B cell (primary cell): ENCODE measurements around the gene HMCN1. TPM values are rescaled to one million over a fixed set of nuclear protein-coding genes. Genes with fewer than 3 reads are reported as not detected.

Source experiments
- ATAC-seq: fragments of 200-7000 bp; cut with Tn5 transposase; one replicate; pipeline ENCODE4 v1.10.0; 2021; ENCODE audit warnings: low read depth, mild to moderate bottlenecking, moderate number of reproducible peaks, moderate library complexity
- CTCF ChIA-PET: fragments of 350-600 bp; sonication (Branson Sonifier 250); formaldehyde crosslinking; loops from one replicate; lab custom pipeline; 2021; ENCODE audit warnings: antibody characterized with exemption, inconsistent platforms; lab: Charles Lee
- POLR2A ChIA-PET: fragments of 350-600 bp; sonication (Branson Sonifier 250); formaldehyde crosslinking; loops from one replicate; lab custom pipeline; 2021; ENCODE audit warnings: antibody characterized with exemption; lab: Charles Lee
- DNase-seq: peaks from one replicate; pipeline ENCODE4 v3.0.0; 2013
- H2AFZ ChIP-seq: 2 replicates; pipeline ENCODE4 v1.6.1; 2012; ENCODE audit warnings: mild to moderate bottlenecking, low read depth, low read length; ENCODE audit not compliant: insufficient read depth, poor library complexity, severe bottlenecking
- H3K27ac ChIP-seq, 2 donors: 1 replicate in 1 of 2; 2 replicates in 1 of 2; pipeline ENCODE4 v1.5.1; 2012 to 2013; ENCODE audit warnings: low read length in 2 of 2, mild to moderate bottlenecking in 2 of 2, moderate library complexity in 1 of 2
- H3K27me3 ChIP-seq, 4 experiments: fragments of 200-600 bp in 1 of 4; sonication (generic) in 1 of 4; replicated peaks in 1 of 4; 1 replicate in 2 of 4; 2 replicates in 2 of 4; pipeline versions ENCODE4 v1.6.1 to v1.7.0; 2013 to 2016; ENCODE audit warnings: low read length in 3 of 4, mild to moderate bottlenecking in 2 of 4, mixed read lengths in 1 of 4, moderate library complexity in 1 of 4; ENCODE audit not compliant: insufficient read depth in 4 of 4, control insufficient read depth in 3 of 4; ENCODE audit errors: control extremely low read depth in 1 of 4
- H3K36me3 ChIP-seq, 2 experiments: replicated peaks in 1 of 2; 1 replicate in 1 of 2; 2 replicates in 1 of 2; pipeline versions ENCODE4 v1.6.1 to v1.7.1; 2013; ENCODE audit warnings: low read length in 1 of 2; ENCODE audit not compliant: insufficient read depth in 2 of 2, control insufficient read depth in 1 of 2; ENCODE audit errors: control extremely low read depth in 1 of 2, extremely low read depth in 1 of 2
- H3K4me1 ChIP-seq, 2 donors: fragments of 200-600 bp in 1 of 2; sonication (generic) in 1 of 2; 1 replicate in 1 of 2; 2 replicates in 1 of 2; pipeline versions ENCODE4 v1.5.1 to v1.6.1; 2013 to 2017; ENCODE audit warnings: low read length in 2 of 2; ENCODE audit not compliant: control insufficient read depth in 2 of 2, insufficient read depth in 2 of 2
- H3K4me2 ChIP-seq: replicated peaks from 2 replicates; pipeline ENCODE3; 2012; ENCODE audit warnings: mild to moderate bottlenecking, low read depth, low read length; ENCODE audit not compliant: poor library complexity, severe bottlenecking
- H3K4me3 ChIP-seq, 5 experiments: fragments of 200-600 bp in 1 of 5; sonication (generic) in 1 of 5; 1 replicate in 3 of 5; 2 replicates in 2 of 5; pipeline versions ENCODE4 v1.5.1 to v1.7.0; 2011 to 2016; ENCODE audit warnings: low read length in 4 of 5, mild to moderate bottlenecking in 4 of 5, low read depth in 2 of 5, control low read depth in 1 of 5, moderate library complexity in 1 of 5; ENCODE audit not compliant: insufficient read depth in 1 of 5; ENCODE audit errors: control extremely low read depth in 1 of 5, extremely low read depth in 1 of 5
- H3K79me2 ChIP-seq: fragments of 200-600 bp; sonication (generic); one replicate; pipeline ENCODE4 v1.6.0; 2016; ENCODE audit warnings: low read length; ENCODE audit not compliant: control insufficient read depth, insufficient read depth
- H3K9ac ChIP-seq: fragments of 200-600 bp; sonication (generic); 2 replicates; pipeline ENCODE4 v1.6.1; 2017; ENCODE audit warnings: mild to moderate bottlenecking, low read length, moderate library complexity
- H3K9me3 ChIP-seq, 3 donors: one replicate each; pipeline versions ENCODE4 v1.6.1 to v1.7.1; 2013; ENCODE audit warnings: low read length in 2 of 3; ENCODE audit not compliant: control insufficient read depth in 2 of 3, insufficient read depth in 1 of 3; ENCODE audit errors: control extremely low read depth in 1 of 3
- H4K20me1 ChIP-seq: 2 replicates; pipeline ENCODE4 v1.6.0; 2012; ENCODE audit warnings: mild to moderate bottlenecking, low read length; ENCODE audit not compliant: insufficient read depth, control insufficient read depth, poor library complexity, severe bottlenecking
- H3K27ac Mint-ChIP-seq: one replicate; pipeline ENCODE4 v1.8.0; 2021; ENCODE audit warnings: mixed read lengths
- H3K27me3 Mint-ChIP-seq: one replicate; pipeline ENCODE4 v1.8.0; 2021; ENCODE audit warnings: mixed read lengths
- H3K4me1 Mint-ChIP-seq: one replicate; pipeline ENCODE4 v1.8.0; 2021; ENCODE audit warnings: mixed read lengths
- H3K4me3 Mint-ChIP-seq: one replicate; pipeline ENCODE4 v1.8.0; 2021; ENCODE audit warnings: mixed read lengths
- H3K9me3 Mint-ChIP-seq: one replicate; pipeline ENCODE4 v1.8.0; 2022; ENCODE audit warnings: mixed read lengths; ENCODE audit not compliant: insufficient read depth
- CTCF ChIP-seq: fragments of 200-600 bp; IDR thresholded peaks from one replicate; pipeline ENCODE4 v1.8.0; 2022; ENCODE audit warnings: antibody characterized with exemption, mild to moderate bottlenecking
- EZH2 ChIP-seq: IDR thresholded peaks from 2 replicates; pipeline ENCODE4 v1.6.1; 2012; ENCODE audit warnings: borderline replicate concordance, low read depth, mild to moderate bottlenecking, moderate library complexity, low read length; ENCODE audit not compliant: insufficient read depth, poor library complexity, severe bottlenecking
- WGBS: methylation state at CpG from one replicate; pipeline ENCODE4 v1.1.5; 2013; ENCODE audit warnings: missing lambda C conversion rate; ENCODE audit not compliant: insufficient coverage; 5-methylcytosine and 5-hydroxymethylcytosine counted together
- intact Hi-C: fragments of 100-400 bp; cut with micrococcal nuclease; formaldehyde crosslinking; loops from one replicate; pipeline ENCODE4 v1.10.0; 2022
- polyA plus RNA-seq: library from polyadenylated mRNA; depleted of rRNA; stranded (reverse); fragments of >200 nt; gene quantifications from 2 replicates; pipeline ENCODE4 v1.2.3, GENCODE V29; 2012
- total RNA-seq, 2 donors: library from RNA; stranded (reverse); fragments of 120-200 nt in 1 of 2; gene quantifications; 1 replicate in 1 of 2; 2 replicates in 1 of 2; pipeline versions ENCODE4 v1.2.3 to v1.2.4, GENCODE V29; 2013 to 2022

The HMCN1 gene
- total and polyA plus RNA-seq, 2 donors (not counting 1 experiment from before 2014, with no cell fraction given), result not detected

- H3K79me2 ChIP-seq, result no peaks in the 10 kb centered on the region
- WGBS, result no CpG with 5 or more reads among the region's 3 CpGs
- no peaks in the 10 kb centered on the region for H3K9me3 ChIP-seq
- DNase-seq (no peak), ATAC-seq (no peak)
- no peak overlapping the region for H3K4me2 ChIP-seq
- Mint-ChIP-seq H3K27me3 (no peaks in the 10 kb centered on the region), H3K27ac (no peak overlapping the region), H3K4me3 (no peak overlapping the region), H3K9me3 (no peaks in the 10 kb centered on the region), H3K4me1 (peaks cover 3% of the 10 kb centered on the region)
- POLR2A ChIA-PET, result no interaction called here
- no peak overlapping the region for H2AFZ ChIP-seq
- CTCF ChIA-PET, result no interaction called here
- TF ChIP-seq EZH2 (no peak), CTCF (no peak)
- H3K4me1 ChIP-seq, result no peaks in the 10 kb centered on the region
- H4K20me1 ChIP-seq, result no peaks in the 10 kb centered on the region
- H3K27me3 ChIP-seq, result no peaks in the 10 kb centered on the region
- intact Hi-C loops, result no loop called here
- no peak overlapping the region for H3K9ac ChIP-seq
- no peak overlapping the region for H3K4me3 ChIP-seq
- H3K36me3 ChIP-seq, result no peaks in the 10 kb centered on the region
- no peak overlapping the region for H3K27ac ChIP-seq
Measured at GRCh38 chr1:185926588-185926987, 192.4 kb downstream of the HMCN1 start.

GRCh38 chr1:185929776-185930175 is 195.6 kb downstream of the HMCN1 start:
- TF ChIP-seq CTCF, result no peak
- no peak for TF ChIP-seq EZH2
- Histone ChIP-seq H3K4me3 (no peak overlapping the region), H3K79me2 (no peaks in the 10 kb centered on the region), H3K36me3 (no peaks in the 10 kb centered on the region), H3K4me1 (no peaks in the 10 kb centered on the region), H3K4me2 (no peak overlapping the region), H3K9me3 (no peaks in the 10 kb centered on the region), H3K27ac (no peak overlapping the region), H4K20me1 (no peaks in the 10 kb centered on the region), H2AFZ (no peak overlapping the region), H3K27me3 (no peaks in the 10 kb centered on the region), H3K9ac (no peak overlapping the region)
- no CpG with 5 or more reads among the region's 1 CpG for WGBS
- POLR2A ChIA-PET, result no interaction called here
- Mint-ChIP-seq H3K27ac (no peak overlapping the region), H3K9me3 (no peaks in the 10 kb centered on the region), H3K27me3 (no peaks in the 10 kb centered on the region), H3K4me1 (peaks cover 3% of the 10 kb centered on the region), H3K4me3 (no peak overlapping the region)
- CTCF ChIA-PET, result no interaction called here
- DNase-seq (no peak), ATAC-seq (no peak)
- intact Hi-C loops, result no loop called here
